Measurements from ENCODE around the gene ZNF618.

DNA sequence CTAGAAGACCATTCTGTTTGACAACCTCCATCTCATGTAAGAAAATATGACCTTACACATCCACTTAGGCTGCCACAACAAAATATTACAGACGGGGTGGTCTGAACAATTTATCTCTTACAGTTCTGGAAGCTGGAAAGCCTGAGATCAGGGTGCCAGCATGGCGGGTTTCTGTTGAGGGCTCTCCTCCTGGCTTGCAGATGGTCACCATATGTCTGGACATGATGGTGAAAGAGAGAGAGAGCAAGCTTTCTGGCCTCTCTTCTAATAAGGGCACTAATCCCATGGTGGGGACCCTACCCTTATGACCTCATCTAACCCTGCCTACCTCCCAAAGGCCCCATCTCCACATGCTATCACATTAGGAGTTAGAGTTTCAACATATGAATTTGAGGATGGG is 136.0 kb downstream of the ZNF618 start:
- TF ChIP-seq POLR2A (IDR thresholded peaks at IDR 0.05), result no peak
- TF ChIP-seq, protein P1, sequence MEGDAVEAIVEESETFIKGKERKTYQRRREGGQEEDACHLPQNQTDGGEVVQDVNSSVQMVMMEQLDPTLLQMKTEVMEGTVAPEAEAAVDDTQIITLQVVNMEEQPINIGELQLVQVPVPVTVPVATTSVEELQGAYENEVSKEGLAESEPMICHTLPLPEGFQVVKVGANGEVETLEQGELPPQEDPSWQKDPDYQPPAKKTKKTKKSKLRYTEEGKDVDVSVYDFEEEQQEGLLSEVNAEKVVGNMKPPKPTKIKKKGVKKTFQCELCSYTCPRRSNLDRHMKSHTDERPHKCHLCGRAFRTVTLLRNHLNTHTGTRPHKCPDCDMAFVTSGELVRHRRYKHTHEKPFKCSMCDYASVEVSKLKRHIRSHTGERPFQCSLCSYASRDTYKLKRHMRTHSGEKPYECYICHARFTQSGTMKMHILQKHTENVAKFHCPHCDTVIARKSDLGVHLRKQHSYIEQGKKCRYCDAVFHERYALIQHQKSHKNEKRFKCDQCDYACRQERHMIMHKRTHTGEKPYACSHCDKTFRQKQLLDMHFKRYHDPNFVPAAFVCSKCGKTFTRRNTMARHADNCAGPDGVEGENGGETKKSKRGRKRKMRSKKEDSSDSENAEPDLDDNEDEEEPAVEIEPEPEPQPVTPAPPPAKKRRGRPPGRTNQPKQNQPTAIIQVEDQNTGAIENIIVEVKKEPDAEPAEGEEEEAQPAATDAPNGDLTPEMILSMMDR (IDR thresholded peaks at IDR 0.05), result no peak

Data from ovary (tissue), 3 donors.